ENCODE data around the gene CYTH1. TPM values are rescaled to one million over a fixed set of nuclear protein-coding genes. Genes with fewer than 3 reads are reported as not detected.

CYTH1 gene
- total and polyA plus RNA-seq, 10 of the 15 experiments (the other 5 are each of a cell fraction or from before 2014, with no cell fraction given): 6.6 to 188 (median 145) TPM

DNA sequence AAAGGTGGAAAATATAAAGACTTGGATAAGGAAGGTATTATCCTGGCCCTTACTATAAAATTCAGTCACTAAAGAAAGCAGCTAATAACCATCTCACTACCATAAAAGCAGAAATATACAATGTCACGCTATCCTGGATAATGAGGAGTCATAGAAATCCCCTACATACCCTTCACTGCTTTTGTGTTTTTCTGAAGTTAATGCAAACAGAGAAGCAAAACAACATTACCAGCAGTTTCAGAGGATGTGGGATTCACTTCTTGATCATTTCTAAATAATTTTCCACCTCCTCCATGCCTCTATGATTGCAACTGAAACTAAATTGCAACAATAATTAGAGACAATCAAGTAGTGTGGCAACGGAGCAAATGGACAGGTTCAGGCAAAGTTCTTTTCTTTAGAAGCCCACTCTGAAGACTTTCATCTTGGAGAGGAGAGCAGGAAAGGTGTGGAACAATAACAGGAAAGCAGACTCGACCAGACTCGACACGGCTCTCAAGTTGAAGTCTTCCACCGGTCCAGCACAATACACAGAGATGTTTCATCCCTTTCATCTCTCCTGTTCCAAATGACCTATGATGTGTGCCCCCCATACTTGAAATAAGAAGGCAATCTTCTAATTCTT lies 10.2 kb downstream of the CYTH1 start (continued):
- peak; percentile 86 for TF ChIP-seq RELA (IDR thresholded peaks at IDR 0.05; ENCODE audit: borderline replicate concordance, partially characterized antibody)
- peak; percentile 61; the same call in 1 of the 2 replicates for TF ChIP-seq TCF7 (IDR thresholded peaks at IDR 0.05; ENCODE audit: borderline replicate concordance)
- TF ChIP-seq EED (IDR thresholded peaks at IDR 0.05; ENCODE audit: low read depth): peak; percentile 85
- peak; percentile 82 for TF ChIP-seq ATF7 (IDR thresholded peaks at IDR 0.05; ENCODE audit: low read depth)
- peak; percentile 77; the same call in 1 of the 2 replicates for TF ChIP-seq BACH1 (IDR thresholded peaks at IDR 0.05; ENCODE audit: borderline replicate concordance)
- TF ChIP-seq, protein P1, sequence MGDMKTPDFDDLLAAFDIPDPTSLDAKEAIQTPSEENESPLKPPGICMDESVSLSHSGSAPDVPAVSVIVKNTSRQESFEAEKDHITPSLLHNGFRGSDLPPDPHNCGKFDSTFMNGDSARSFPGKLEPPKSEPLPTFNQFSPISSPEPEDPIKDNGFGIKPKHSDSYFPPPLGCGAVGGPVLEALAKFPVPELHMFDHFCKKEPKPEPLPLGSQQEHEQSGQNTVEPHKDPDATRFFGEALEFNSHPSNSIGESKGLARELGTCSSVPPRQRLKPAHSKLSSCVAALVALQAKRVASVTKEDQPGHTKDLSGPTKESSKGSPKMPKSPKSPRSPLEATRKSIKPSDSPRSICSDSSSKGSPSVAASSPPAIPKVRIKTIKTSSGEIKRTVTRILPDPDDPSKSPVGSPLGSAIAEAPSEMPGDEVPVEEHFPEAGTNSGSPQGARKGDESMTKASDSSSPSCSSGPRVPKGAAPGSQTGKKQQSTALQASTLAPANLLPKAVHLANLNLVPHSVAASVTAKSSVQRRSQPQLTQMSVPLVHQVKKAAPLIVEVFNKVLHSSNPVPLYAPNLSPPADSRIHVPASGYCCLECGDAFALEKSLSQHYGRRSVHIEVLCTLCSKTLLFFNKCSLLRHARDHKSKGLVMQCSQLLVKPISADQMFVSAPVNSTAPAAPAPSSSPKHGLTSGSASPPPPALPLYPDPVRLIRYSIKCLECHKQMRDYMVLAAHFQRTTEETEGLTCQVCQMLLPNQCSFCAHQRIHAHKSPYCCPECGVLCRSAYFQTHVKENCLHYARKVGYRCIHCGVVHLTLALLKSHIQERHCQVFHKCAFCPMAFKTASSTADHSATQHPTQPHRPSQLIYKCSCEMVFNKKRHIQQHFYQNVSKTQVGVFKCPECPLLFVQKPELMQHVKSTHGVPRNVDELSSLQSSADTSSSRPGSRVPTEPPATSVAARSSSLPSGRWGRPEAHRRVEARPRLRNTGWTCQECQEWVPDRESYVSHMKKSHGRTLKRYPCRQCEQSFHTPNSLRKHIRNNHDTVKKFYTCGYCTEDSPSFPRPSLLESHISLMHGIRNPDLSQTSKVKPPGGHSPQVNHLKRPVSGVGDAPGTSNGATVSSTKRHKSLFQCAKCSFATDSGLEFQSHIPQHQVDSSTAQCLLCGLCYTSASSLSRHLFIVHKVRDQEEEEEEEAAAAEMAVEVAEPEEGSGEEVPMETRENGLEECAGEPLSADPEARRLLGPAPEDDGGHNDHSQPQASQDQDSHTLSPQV (IDR thresholded peaks at IDR 0.05): no peak
- TF ChIP-seq, protein P2, sequence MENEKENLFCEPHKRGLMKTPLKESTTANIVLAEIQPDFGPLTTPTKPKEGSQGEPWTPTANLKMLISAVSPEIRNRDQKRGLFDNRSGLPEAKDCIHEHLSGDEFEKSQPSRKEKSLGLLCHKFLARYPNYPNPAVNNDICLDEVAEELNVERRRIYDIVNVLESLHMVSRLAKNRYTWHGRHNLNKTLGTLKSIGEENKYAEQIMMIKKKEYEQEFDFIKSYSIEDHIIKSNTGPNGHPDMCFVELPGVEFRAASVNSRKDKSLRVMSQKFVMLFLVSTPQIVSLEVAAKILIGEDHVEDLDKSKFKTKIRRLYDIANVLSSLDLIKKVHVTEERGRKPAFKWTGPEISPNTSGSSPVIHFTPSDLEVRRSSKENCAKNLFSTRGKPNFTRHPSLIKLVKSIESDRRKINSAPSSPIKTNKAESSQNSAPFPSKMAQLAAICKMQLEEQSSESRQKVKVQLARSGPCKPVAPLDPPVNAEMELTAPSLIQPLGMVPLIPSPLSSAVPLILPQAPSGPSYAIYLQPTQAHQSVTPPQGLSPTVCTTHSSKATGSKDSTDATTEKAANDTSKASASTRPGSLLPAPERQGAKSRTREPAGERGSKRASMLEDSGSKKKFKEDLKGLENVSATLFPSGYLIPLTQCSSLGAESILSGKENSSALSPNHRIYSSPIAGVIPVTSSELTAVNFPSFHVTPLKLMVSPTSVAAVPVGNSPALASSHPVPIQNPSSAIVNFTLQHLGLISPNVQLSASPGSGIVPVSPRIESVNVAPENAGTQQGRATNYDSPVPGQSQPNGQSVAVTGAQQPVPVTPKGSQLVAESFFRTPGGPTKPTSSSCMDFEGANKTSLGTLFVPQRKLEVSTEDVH (IDR thresholded peaks at IDR 0.05; ENCODE audit: low read depth, partially characterized antibody): no peak
- TF ChIP-seq, protein P3, sequence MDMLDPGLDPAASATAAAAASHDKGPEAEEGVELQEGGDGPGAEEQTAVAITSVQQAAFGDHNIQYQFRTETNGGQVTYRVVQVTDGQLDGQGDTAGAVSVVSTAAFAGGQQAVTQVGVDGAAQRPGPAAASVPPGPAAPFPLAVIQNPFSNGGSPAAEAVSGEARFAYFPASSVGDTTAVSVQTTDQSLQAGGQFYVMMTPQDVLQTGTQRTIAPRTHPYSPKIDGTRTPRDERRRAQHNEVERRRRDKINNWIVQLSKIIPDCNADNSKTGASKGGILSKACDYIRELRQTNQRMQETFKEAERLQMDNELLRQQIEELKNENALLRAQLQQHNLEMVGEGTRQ (IDR thresholded peaks at IDR 0.05; ENCODE audit: borderline replicate concordance, low read depth, low read length): no peak
- 0 out of 2 replicates have a peak, but pooled peaks have one; percentile 30 for TF ChIP-seq IRF4 (IDR thresholded peaks at IDR 0.05; ENCODE audit: low read depth, low read length)
- TF ChIP-seq BRCA1 (IDR thresholded peaks at IDR 0.05; ENCODE audit: low read depth, low read length): no peak
- TF ChIP-seq PML (IDR thresholded peaks at IDR 0.05; ENCODE audit: low read length): 0 out of 2 replicates have a peak, but pooled peaks have one; percentile 31
- TF ChIP-seq NFIC (IDR thresholded peaks at IDR 0.05; ENCODE audit: low read depth, low read length): peak; percentile 94
- TF ChIP-seq, protein P4, sequence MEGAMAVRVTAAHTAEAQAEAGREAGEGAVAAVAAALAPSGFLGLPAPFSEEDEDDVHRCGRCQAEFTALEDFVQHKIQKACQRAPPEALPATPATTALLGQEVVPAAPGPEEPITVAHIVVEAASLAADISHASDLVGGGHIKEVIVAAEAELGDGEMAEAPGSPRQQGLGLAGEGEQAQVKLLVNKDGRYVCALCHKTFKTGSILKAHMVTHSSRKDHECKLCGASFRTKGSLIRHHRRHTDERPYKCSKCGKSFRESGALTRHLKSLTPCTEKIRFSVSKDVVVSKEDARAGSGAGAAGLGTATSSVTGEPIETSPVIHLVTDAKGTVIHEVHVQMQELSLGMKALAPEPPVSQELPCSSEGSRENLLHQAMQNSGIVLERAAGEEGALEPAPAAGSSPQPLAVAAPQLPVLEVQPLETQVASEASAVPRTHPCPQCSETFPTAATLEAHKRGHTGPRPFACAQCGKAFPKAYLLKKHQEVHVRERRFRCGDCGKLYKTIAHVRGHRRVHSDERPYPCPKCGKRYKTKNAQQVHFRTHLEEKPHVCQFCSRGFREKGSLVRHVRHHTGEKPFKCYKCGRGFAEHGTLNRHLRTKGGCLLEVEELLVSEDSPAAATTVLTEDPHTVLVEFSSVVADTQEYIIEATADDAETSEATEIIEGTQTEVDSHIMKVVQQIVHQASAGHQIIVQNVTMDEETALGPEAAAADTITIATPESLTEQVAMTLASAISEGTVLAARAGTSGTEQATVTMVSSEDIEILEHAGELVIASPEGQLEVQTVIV (IDR thresholded peaks at IDR 0.05; ENCODE audit: borderline replicate concordance, partially characterized antibody): no peak
- TF ChIP-seq CBX5 (IDR thresholded peaks at IDR 0.05; ENCODE audit: low read depth): 0 out of 2 replicates have a peak, but pooled peaks have one; percentile 23
- peak; percentile 84; the same call in 1 of the 2 replicates for TF ChIP-seq STAT3 (IDR thresholded peaks at IDR 0.05; ENCODE audit: low read depth, low read length)
- TF ChIP-seq, protein P5, sequence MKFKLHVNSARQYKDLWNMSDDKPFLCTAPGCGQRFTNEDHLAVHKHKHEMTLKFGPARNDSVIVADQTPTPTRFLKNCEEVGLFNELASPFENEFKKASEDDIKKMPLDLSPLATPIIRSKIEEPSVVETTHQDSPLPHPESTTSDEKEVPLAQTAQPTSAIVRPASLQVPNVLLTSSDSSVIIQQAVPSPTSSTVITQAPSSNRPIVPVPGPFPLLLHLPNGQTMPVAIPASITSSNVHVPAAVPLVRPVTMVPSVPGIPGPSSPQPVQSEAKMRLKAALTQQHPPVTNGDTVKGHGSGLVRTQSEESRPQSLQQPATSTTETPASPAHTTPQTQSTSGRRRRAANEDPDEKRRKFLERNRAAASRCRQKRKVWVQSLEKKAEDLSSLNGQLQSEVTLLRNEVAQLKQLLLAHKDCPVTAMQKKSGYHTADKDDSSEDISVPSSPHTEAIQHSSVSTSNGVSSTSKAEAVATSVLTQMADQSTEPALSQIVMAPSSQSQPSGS (IDR thresholded peaks at IDR 0.05; ENCODE audit: low read length): peak; percentile 72; the same call in 1 of the 2 replicates
- TF ChIP-seq SIX5 (IDR thresholded peaks at IDR 0.05; ENCODE audit: low read depth, low read length, severe bottlenecking): no peak
- TF ChIP-seq POLR2A (IDR thresholded peaks at IDR 0.05; ENCODE audit: low read depth, low read length): no peak
- no peak for TF ChIP-seq MYB (IDR thresholded peaks at IDR 0.05; ENCODE audit: borderline replicate concordance, low read depth, low read length)

Data from GM12878 (cell line).